ENCODE data around the gene MAP6D1. TPM values are rescaled to one million over a fixed set of nuclear protein-coding genes. Genes with fewer than 3 reads are reported as not detected.

MAP6D1 gene
- 1 to 10 TPM in 7 of 8 experiments, not detected in 1; 1.2 to 4.4 (median 2.1) TPM for total RNA-seq

GRCh38 chr3:183825456-183826161, at the start of gene MAP6D1:
TSS of gene MAP6D1 (minus strand) at chr3:183825577. CDS start at chr3:183825547, 30 bp downstream.
- 13 to 50% (median 30%) methylated on average over 3 to 7 of the region's 69 CpGs; no CpG with 5 or more reads in 6 of the 10 experiments for WGBS, 10 experiments
- in situ Hi-C loops (cut with MboI; ENCODE audit: low pct_unique_long_range_greater_than_20kb in 2 of 9, low sequenced_read_pairs in 9 of 9, unreplicated experiment in 9 of 9), result no loop called here
- Histone ChIP-seq H3K4me1 (replicated peaks in 1 of 2) (peaks cover 9 to 15% of the 10 kb centered on the region in 2 donors), H3K4me3 (peak within 1 kb of the TSS; percentile 41 to 78 (median 50)), H3K27ac (peak within 1 kb of the TSS in 1 of 2 donors; percentile 44)
- ATAC-seq (replicated peaks in 6 of 8), result peak; percentile 68 to 88 (median 84)

GRCh38 chr3:183873914-183874313, 48.5 kb upstream of the MAP6D1 start:
- 60 to 100% (median 98%) methylated on average over 1 to 3 of the region's 3 CpGs; no CpG with 5 or more reads in 2 of the 10 experiments for WGBS, 10 experiments
- no peak overlapping the region for H3K27ac ChIP-seq
- no peaks in the 10 kb centered on the region for H3K4me1 ChIP-seq (replicated peaks in 1 of 2)
- H3K4me3 ChIP-seq, result no peak overlapping the region
- ATAC-seq (replicated peaks in 6 of 8), result no peak
- in situ Hi-C loops (cut with MboI; ENCODE audit: low pct_unique_long_range_greater_than_20kb in 2 of 9, low sequenced_read_pairs in 9 of 9, unreplicated experiment in 9 of 9), result no loop called here

GRCh38 chr3:183871541-183871940, 46.2 kb upstream of the MAP6D1 start:
- in situ Hi-C loops (cut with MboI; ENCODE audit: low pct_unique_long_range_greater_than_20kb in 2 of 9, low sequenced_read_pairs in 9 of 9, unreplicated experiment in 9 of 9), result no loop called here
- no peak overlapping the region for H3K4me3 ChIP-seq
- no peaks in the 10 kb centered on the region for H3K4me1 ChIP-seq (replicated peaks in 1 of 2)
- no peak for ATAC-seq (replicated peaks in 6 of 8)
- H3K27ac ChIP-seq, result no peak overlapping the region
- 80 to 100% (median 94%) methylated on average over 1 to 2 of the region's 2 CpGs; no CpG with 5 or more reads in 2 of the 10 experiments for WGBS, 10 experiments

GRCh38 chr3:183870563-183870962, 45.2 kb upstream of the MAP6D1 start:
- in situ Hi-C loops (cut with MboI; ENCODE audit: low pct_unique_long_range_greater_than_20kb in 2 of 9, low sequenced_read_pairs in 9 of 9, unreplicated experiment in 9 of 9), result no loop called here
- no peaks in the 10 kb centered on the region for H3K4me1 ChIP-seq (replicated peaks in 1 of 2)
- WGBS, 10 experiments, result 84 to 100% (median 97%) methylated on average over 1 to 3 of the region's 3 CpGs
- H3K4me3 ChIP-seq, result no peak overlapping the region
- no peak for ATAC-seq (replicated peaks in 6 of 8)
- H3K27ac ChIP-seq, result no peak overlapping the region

- no peak overlapping the region for H3K4me3 ChIP-seq
- H3K27ac ChIP-seq, result no peak overlapping the region
- no peaks in the 10 kb centered on the region for H3K4me1 ChIP-seq (replicated peaks in 1 of 2)
- WGBS, 10 experiments, result 89 to 100% (median 100%) methylated on average over 1 of the region's 1 CpG; no CpG with 5 or more reads in 1 of the 10 experiments
- no peak for ATAC-seq (replicated peaks in 6 of 8)
- in situ Hi-C loops (cut with MboI; ENCODE audit: low pct_unique_long_range_greater_than_20kb in 2 of 9, low sequenced_read_pairs in 9 of 9, unreplicated experiment in 9 of 9), result no loop called here
These were observed 43.4 kb upstream of the MAP6D1 start for GRCh38 chr3:183868796-183869195.

- no peaks in the 10 kb centered on the region for H3K4me1 ChIP-seq (replicated peaks in 1 of 2)
- no peak for ATAC-seq (replicated peaks in 6 of 8)
- H3K27ac ChIP-seq, result no peak overlapping the region
- H3K4me3 ChIP-seq, result no peak overlapping the region
- 14 to 100% (median 96%) methylated on average over 1 to 4 of the region's 4 CpGs; no CpG with 5 or more reads in 2 of the 10 experiments for WGBS, 10 experiments
- in situ Hi-C loops (cut with MboI; ENCODE audit: low pct_unique_long_range_greater_than_20kb in 2 of 9, low sequenced_read_pairs in 9 of 9, unreplicated experiment in 9 of 9), result no loop called here
These were observed 37.2 kb upstream of the MAP6D1 start for GRCh38 chr3:183862610-183863009.

- no peak for ATAC-seq (replicated peaks in 6 of 8)
- in situ Hi-C loops (cut with MboI; ENCODE audit: low pct_unique_long_range_greater_than_20kb in 2 of 9, low sequenced_read_pairs in 9 of 9, unreplicated experiment in 9 of 9), result no loop called here
- Histone ChIP-seq H3K4me3 (no peak overlapping the region), H3K4me1 (replicated peaks in 1 of 2) (no peaks in the 10 kb centered on the region), H3K27ac (no peak overlapping the region)
- 82 to 100% (median 97%) methylated on average over 2 to 3 of the region's 3 CpGs; no CpG with 5 or more reads in 6 of the 10 experiments for WGBS, 10 experiments
These were observed 32.5 kb upstream of the MAP6D1 start for GRCh38 chr3:183857863-183858262.

GRCh38 chr3:183854318-183855035, 29.1 kb upstream of the MAP6D1 start:
- ATAC-seq (replicated peaks in 6 of 8), result no peak
- 57 to 100% (median 84%) methylated on average over 1 to 4 of the region's 4 CpGs for WGBS, 10 experiments
- no peaks in the 10 kb centered on the region for H3K4me1 ChIP-seq (replicated peaks in 1 of 2)
- H3K4me3 ChIP-seq, result no peak overlapping the region
- H3K27ac ChIP-seq, result no peak overlapping the region
- in situ Hi-C loops (cut with MboI; ENCODE audit: low pct_unique_long_range_greater_than_20kb in 2 of 9, low sequenced_read_pairs in 9 of 9, unreplicated experiment in 9 of 9), result no loop called here

GRCh38 chr3:183845608-183846288, 20.4 kb upstream of the MAP6D1 start:
- no peak overlapping the region for H3K27ac ChIP-seq
- H3K4me1 ChIP-seq (replicated peaks in 1 of 2), result no peaks in the 10 kb centered on the region
- 75 to 100% (median 93%) methylated on average over 1 to 10 of the region's 13 CpGs for WGBS, 10 experiments
- H3K4me3 ChIP-seq, result no peak overlapping the region
- in situ Hi-C loops (cut with MboI; ENCODE audit: low pct_unique_long_range_greater_than_20kb in 2 of 9, low sequenced_read_pairs in 9 of 9, unreplicated experiment in 9 of 9), result no loop called here
- no peak for ATAC-seq (replicated peaks in 6 of 8)

GRCh38 chr3:183845090-183845489, 19.7 kb upstream of the MAP6D1 start:
- in situ Hi-C loops (cut with MboI; ENCODE audit: low pct_unique_long_range_greater_than_20kb in 2 of 9, low sequenced_read_pairs in 9 of 9, unreplicated experiment in 9 of 9), result no loop called here

GRCh38 chr3:183844606-183845005, 19.2 kb upstream of the MAP6D1 start:
- in situ Hi-C loops (cut with MboI; ENCODE audit: low pct_unique_long_range_greater_than_20kb in 2 of 9, low sequenced_read_pairs in 9 of 9, unreplicated experiment in 9 of 9), result no loop called here
- Histone ChIP-seq H3K4me3 (no peak overlapping the region), H3K27ac (no peak overlapping the region), H3K4me1 (replicated peaks in 1 of 2) (no peaks in the 10 kb centered on the region)
- 8 to 100% (median 95%) methylated on average over 2 of the region's 2 CpGs; no CpG with 5 or more reads in 1 of the 10 experiments for WGBS, 10 experiments
- ATAC-seq (replicated peaks in 6 of 8), result peak in 3 of 8 experiments; percentile 32 to 46 (median 45)

More at GRCh38 chr3:183845090-183845489, 19.7 kb upstream of the MAP6D1 start:
- no peak overlapping the region for H3K4me3 ChIP-seq
- 60 to 100% (median 96%) methylated on average over 1 to 4 of the region's 4 CpGs; no CpG with 5 or more reads in 1 of the 10 experiments for WGBS, 10 experiments
- no peak overlapping the region for H3K27ac ChIP-seq
- no peaks in the 10 kb centered on the region for H3K4me1 ChIP-seq (replicated peaks in 1 of 2)
- no peak for ATAC-seq (replicated peaks in 6 of 8)

- in situ Hi-C loops (cut with MboI; ENCODE audit: low pct_unique_long_range_greater_than_20kb in 2 of 9, low sequenced_read_pairs in 9 of 9, unreplicated experiment in 9 of 9), result no loop called here
- no peak overlapping the region for H3K27ac ChIP-seq
- H3K4me3 ChIP-seq, result no peak overlapping the region
- no peak for ATAC-seq (replicated peaks in 6 of 8)
- 80 to 100% (median 98%) methylated on average over 1 to 4 of the region's 4 CpGs; no CpG with 5 or more reads in 2 of the 10 experiments for WGBS, 10 experiments
- no peaks in the 10 kb centered on the region for H3K4me1 ChIP-seq (replicated peaks in 1 of 2)
These were observed 14.4 kb upstream of the MAP6D1 start for GRCh38 chr3:183839751-183840150.

GRCh38 chr3:183837894-183838293, 12.5 kb upstream of the MAP6D1 start:
- in situ Hi-C loops (cut with MboI; ENCODE audit: low pct_unique_long_range_greater_than_20kb in 2 of 9, low sequenced_read_pairs in 9 of 9, unreplicated experiment in 9 of 9), result no loop called here
- Histone ChIP-seq H3K4me1 (replicated peaks in 1 of 2) (peaks cover 12 to 14% of the 10 kb centered on the region in 2 donors), H3K4me3 (no peak overlapping the region), H3K27ac (no peak overlapping the region)
- 71 to 100% (median 100%) methylated on average over 1 to 2 of the region's 3 CpGs; no CpG with 5 or more reads in 5 of the 10 experiments for WGBS, 10 experiments
- no peak for ATAC-seq (replicated peaks in 6 of 8)

Measured in motor neuron (in vitro differentiated cells).